ENCODE data around the gene SNRPA1.

SNRPA1 gene

DNA sequence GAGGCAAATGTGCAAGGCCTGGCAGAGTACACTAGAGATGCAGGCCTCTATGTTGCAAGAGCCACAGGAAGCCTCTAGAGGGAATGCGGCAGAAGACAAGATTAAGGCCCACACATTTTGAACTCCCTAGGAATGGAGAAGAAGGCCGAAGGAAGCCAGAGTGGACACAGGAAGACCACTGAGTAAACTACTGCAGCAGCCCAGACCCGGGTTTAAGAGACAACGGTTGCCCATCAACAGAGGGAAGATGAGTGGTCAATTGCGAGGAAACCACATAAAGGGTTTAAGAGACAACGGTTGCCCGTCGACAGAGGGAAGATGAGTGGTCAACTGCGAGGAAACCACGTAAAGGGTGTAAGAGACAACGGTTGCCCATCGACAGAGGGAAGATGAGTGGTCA is 57.8 kb downstream of the SNRPA1 start:
- DNase-seq = no peak

- no peak for DNase-seq
Observed at GRCh38 chr15:101233651-101234280, 61.3 kb downstream of the SNRPA1 start.

DNA sequence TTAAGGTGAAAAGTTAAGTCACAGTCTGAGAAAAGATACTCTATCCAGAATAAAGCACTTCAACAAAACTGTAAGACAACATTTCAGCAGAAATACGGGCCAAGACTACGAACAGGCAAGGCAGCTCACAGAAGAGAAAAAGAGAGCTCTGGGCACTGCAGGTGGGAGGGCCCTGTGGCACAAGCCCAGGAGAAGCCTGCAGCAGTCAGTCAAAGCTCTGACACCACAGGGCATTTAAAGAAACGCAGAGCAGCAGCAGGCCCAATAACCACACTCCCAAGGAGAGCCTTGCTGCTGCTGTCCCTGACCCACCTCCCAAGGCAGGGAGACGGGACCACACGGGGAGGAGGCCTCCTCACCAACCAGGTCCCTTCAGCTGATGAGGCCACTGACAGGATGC is 62.4 kb downstream of the SNRPA1 start:
- no peak for DNase-seq

Measured in NCI-H187 treated with DMSO at 0.1 percent for 48 hours (cell line).